K562 (cell line): ENCODE data around the gene SDK1.

Experiments used
- CTCF ChIP-seq, 3 experiments: IDR thresholded peaks in 2 of 3; conservative IDR thresholded peaks in 1 of 3; 2 replicates each; pipeline ENCODE4 v1.5.1; 2011 to 2012; ENCODE audit warnings: low read length in 3 of 3, mild to moderate bottlenecking in 3 of 3, control low read depth in 2 of 3, improper control_type of control experiment in 1 of 3, inconsistent platforms in 1 of 3, low read depth in 1 of 3, mixed read lengths in 1 of 3, moderate library complexity in 1 of 3; ENCODE audit not compliant: insufficient read depth in 2 of 3
- LEF1 ChIP-seq: fragments of 450-650 bp; IDR thresholded peaks from 2 replicates; pipeline ENCODE4 v1.6.1; 2016; ENCODE audit warnings: mild to moderate bottlenecking
- POLR2A ChIP-seq: fragments of 450-650 bp; conservative IDR thresholded peaks from 2 replicates; pipeline ENCODE4 v1.6.1; 2016
- SIN3A ChIP-seq, 2 experiments: fragments of 150-350 bp in 1 of 2; IDR thresholded peaks; 2 replicates each; pipeline ENCODE4 v1.6.1; 2011 to 2016; ENCODE audit warnings: borderline replicate concordance in 2 of 2, low read depth in 2 of 2, low read length in 2 of 2, mild to moderate bottlenecking in 2 of 2, moderate library complexity in 2 of 2; ENCODE audit not compliant: control insufficient read depth in 1 of 2

DNA sequence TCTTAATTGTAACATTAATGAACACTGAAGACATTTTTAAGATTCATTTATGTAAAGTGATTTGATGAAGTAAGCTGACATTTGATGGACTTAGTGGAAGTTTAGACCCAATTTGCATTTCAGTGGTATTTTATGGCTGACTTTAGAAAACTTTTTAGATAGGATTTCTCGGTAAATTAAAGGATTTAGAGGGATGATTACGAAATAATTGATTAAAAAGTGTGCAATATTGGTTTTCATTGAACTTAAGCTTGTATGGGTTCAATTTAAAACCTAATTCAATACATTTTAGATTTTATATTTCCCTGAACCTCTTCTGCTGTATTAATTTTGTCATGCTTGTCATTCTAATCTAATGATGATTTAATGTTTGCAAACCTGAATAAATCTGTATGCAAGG is 135.1 kb downstream of the SDK1 start:
- TF ChIP-seq POLR2A (no peak), CTCF (IDR thresholded peaks at IDR 0.05 in 2 of 3, conservative IDR thresholded peaks at IDR 0.05 in 1 of 3; ENCODE audit: insufficient read depth in 2 of 3, low read depth in 1 of 3, low read length in 3 of 3) (no peak), SIN3A (IDR thresholded peaks at IDR 0.05; ENCODE audit: borderline replicate concordance in 2 of 2, control insufficient read depth in 1 of 2, low read depth in 2 of 2, low read length in 2 of 2) (no peak), LEF1 (no peak)
